ENCODE results near the gene ZMYND19.
A peak's percentile ranks its signal among the peaks of the same experiment; 100 is the strongest.
"Not testable (repeated sequence)": the region's sequence is repeated elsewhere in the genome, so short reads cannot be mapped to it uniquely, and the experiment has no call there.

Gene ZMYND19

DNA sequence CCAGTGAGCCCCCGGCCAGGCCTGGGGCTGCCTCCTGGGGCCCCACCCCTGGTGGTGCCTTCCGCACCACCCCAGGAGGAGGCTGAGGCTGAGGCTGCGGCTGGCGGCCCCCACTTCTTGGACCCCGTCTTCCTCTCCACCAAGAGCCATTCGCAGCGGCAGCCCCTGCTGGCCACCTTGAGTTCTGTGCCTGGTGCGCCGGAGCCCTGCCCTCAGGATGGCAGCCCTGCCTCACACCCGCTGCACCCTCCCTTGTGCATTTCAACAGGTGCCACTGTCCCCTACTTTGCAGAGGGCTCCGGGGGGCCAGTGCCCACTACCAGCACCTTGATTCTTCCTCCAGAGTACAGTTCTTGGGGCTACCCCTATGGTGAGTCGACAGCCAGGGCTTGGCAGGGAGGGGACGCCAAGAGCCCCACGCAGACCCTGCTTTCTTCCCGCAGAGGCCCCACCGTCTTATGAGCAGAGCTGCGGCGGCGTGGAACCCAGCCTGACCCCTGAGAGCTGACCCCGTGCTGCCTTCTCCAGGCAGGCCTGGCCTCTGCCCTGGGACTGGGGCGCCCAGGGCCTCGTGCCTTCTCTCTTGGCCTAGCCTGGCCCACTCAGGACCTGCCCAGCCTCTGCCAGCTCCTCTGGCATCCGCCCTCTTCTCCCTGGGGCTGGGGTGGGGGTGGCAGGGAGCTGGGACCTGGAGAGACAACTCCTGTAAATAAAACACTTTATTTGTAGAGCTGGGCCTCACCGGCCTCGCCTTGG lies 24.5 kb upstream of the ZMYND19 start:
- DNase-seq (ENCODE audit: low read depth): no peak

DNA sequence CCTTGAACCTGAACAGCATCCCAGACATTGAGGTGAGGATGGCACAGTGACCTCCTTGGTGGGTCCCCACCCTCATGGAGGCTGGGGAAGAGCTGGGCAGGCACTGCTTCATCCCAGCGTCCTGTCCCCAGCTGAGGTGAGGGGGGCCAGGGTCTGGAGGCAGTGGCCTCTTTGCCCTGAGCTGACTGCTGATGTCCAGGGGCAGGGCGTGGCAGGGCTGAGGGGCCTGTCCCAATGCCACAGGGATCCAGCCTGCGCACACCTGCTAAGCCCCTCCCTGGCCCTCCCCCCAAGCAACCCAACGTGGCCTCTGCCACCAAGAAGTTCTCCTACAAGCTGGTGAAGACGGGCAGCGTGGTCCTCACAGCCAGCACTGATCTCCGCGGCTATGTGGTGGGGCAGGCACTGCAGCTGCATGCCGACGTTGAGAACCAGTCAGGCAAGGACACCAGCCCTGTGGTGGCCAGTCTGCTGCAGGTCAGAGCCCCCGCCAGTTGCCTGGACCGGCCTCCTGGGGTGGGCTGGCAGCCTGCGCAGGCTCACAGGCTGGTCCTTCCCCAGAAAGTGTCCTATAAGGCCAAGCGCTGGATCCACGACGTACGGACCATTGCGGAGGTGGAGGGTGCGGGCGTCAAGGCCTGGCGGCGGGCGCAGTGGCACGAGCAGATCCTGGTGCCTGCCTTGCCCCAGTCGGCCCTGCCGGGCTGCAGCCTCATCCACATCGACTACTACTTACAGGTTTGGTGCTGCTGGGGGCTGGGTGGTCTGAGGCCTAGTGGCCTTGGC lies 23.6 kb upstream of the ZMYND19 start:
- no peak for DNase-seq (ENCODE audit: low read depth)

DNA sequence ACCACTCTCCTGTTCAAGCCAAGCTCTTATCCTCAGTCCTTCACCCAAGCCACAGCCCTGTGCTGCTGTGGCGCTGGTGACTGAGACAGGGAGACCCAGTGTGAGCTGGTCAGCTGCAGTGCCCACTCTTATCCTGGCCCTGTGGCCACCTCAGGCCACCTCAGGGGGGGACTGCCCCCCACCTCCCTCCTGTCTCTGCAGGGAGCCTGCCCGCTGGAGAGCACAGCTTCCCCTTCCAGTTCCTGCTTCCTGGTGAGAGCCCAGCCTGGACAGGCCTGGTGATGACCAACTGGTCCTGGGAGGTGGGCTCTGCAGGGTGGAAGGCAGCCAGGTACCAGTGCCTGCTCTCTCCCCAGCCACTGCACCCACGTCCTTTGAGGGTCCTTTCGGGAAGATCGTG lies 22.9 kb upstream of the ZMYND19 start:
- no peak for DNase-seq (ENCODE audit: low read depth)

DNA sequence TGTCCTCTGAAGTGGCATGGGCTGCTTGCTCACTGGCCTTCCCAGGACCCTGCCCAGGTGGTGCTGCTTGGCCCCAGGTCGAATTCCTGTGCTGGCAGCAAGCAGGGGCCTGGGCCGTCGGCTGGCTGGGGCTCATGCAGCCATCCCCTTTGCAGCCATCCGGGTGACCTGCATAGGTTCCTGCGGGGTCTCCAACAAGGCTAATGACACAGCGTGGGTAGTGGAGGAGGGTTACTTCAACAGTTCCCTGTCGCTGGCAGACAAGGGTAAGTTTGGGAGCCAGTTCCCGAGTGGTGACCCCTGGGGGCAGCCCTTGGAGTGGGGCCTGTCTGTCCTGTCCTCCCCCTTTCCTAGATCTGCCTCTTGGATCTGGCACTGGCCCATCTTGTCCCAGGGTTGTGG lies 22.4 kb upstream of the ZMYND19 start:
- no peak for DNase-seq (ENCODE audit: low read depth)

DNA sequence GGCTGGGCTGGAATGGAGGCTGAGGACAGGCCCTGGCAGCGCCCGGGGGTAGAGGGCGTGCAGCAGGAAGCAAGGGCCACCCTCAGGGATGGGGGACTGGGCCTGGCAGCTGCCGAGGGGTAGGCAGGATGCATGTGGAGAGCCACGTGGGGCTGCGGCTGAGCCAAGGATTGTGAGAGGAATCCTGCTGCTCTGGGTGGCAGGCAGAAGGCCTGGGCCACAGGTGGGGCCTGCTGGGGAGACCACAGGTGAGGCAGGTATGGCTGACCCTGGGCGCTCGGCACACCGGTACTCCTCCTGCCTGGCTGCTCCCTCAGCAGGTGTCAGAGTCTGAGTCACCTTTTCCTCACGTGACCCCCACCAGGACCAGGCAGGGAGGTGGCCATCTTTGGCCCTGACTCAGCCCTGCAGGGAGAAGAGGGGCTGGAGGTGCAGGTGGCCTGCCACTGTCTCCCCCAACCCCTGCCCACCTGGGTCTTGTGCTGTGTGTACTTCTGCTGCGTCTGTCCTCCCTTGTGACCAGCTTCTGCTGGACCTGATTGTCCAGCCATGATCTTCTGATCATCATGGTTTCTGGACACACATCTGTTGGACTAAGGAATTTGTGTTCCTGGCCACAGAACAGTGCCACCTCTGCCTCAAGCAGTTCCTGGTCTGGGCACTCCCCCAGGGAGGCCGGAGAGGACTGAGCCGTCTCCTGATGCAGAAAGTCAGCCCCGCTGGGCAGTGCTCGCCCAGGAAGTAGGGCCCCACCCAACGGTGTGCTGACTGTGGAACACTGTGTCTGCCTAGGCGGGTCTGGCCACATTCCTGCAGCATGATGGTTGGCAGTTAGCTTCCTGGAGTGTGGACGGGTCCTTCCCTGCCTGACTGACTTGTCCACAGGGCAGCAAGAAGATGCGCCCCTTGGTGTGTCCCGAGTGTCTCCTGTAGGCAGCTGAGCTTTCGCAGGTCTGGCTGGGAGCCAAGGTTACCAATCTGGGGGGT lies 21.6 kb upstream of the ZMYND19 start:
- peak; percentile 46 for DNase-seq (ENCODE audit: low read depth)

DNA sequence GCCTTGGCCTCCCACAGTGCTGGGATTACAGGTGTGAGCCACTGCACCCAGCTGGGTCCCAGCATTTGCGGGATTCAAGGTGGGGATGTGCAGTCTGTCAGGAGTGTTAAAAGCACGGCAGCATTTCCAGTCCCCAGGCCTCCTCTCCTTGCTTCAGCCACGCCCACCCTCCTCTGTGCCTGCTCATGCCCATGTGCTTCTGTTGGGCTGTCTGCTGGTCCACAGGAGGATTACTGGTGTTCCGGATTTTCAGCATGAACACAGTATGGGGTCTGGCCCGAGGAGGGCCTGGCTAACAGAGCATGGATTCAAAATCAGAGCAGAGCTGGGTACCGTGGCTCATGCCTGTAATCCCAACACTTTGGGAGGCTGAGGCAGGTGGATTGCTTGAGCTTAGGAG lies 20.6 kb upstream of the ZMYND19 start:
- DNase-seq (ENCODE audit: low read depth): no peak

DNA sequence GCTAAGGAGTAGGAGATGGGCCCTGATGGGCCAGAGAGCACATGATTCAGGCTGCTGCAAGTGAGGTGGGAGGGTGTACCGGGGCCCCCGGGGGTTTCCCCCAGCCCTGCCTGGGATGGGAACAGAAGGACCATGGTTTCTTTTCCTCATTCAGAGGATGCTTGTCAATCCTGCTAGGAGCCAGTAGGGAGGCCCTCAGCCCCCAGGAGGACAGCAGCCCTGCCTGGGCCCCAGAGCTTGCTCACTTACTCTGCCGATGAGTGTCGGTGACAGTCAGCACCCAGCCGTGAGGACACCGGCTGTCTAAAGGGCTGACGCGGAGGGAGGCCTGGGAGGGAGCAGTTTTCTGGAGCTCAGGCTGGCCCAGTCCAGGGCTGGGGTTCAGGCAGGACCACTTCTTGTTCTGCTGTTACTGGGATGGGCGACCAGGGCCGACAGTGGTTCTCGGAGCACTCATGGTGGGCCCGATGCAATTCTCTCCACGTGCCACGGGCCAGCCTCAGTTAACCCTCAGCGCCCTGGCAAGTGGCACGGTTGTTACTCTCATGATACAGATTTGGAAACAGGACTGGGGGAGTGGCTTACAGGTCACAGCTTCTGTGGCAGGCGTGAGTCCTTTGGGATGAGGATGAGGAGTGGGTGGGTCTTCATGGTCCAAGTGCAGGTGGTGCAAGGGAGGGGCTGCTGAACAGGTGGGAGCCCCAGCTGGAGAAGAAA lies 17.0 kb upstream of the ZMYND19 start:
- no peak for DNase-seq (ENCODE audit: low read depth)

GRCh38 chr9:137606734-137607138 lies 16.4 kb upstream of the ZMYND19 start:
- DNase-seq (ENCODE audit: low read depth): no peak

DNA sequence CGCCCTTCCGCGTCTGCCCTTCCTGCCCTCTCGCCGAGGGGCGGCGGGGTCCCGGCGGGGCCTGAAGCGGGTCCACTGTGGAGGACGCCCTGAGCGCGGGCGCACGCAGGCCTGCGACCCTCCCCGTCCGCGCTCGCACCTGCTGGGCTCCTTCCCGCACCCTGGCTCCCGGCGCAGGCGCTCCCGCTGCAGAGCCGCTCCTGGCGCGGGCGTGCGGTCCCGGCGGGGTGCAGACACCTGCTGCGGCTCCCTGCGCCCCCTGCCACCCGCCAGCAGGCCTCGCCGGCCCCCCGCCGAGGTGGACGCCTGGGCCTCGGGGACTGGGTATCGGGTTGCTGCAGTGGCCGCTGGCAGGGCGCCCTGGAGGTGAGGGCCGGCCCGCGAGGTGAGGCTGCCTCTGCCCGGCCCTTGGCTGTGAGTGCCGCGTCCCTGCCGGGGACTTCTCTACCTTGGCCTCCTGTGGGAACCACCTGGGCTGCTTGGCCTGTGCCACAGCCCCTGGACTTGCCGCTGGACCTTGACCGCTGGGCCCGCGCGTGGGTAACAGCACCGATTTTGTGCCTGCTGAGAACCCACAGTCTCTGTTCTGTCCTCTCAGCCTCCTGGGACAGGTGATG lies 15.8 kb upstream of the ZMYND19 start:
- DNase-seq (ENCODE audit: low read depth): no peak

- peak; percentile 87 for DNase-seq (ENCODE audit: low read depth)
Measured at GRCh38 chr9:137605121-137606004, 15.1 kb upstream of the ZMYND19 start, which contains the start of gene ARRDC1. Gene ARRDC1 (plus strand): TSS chr9:137605686. CDS start chr9:137605718, 32 bp downstream.

GRCh38 chr9:137604345-137605086 lies 14.2 kb upstream of the ZMYND19 start:
- no peak for DNase-seq (ENCODE audit: low read depth)

DNA sequence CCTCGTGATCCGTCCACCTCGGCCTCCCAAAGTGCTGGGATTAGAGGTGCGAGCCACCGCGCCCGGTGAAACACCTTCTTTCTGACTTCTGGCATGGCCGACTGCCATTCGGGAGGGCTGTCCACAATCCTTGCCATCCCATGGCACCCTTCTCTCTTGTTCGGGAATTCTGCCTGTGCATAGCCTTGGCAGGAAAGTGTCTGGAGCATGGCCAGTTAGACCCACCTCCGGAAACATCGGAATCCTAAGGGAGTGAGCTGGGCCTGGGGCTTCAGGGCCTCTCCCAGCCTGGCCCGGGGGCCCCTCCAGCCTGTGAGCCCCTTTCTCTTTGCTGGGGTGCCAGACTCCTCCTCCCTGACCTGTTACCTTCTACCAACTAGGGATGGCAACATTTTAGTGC lies 13.6 kb upstream of the ZMYND19 start:
- DNase-seq (ENCODE audit: low read depth): no peak

GRCh38 chr9:137602661-137603060 lies 12.3 kb upstream of the ZMYND19 start:
- no peak for DNase-seq (ENCODE audit: low read depth)

DNA sequence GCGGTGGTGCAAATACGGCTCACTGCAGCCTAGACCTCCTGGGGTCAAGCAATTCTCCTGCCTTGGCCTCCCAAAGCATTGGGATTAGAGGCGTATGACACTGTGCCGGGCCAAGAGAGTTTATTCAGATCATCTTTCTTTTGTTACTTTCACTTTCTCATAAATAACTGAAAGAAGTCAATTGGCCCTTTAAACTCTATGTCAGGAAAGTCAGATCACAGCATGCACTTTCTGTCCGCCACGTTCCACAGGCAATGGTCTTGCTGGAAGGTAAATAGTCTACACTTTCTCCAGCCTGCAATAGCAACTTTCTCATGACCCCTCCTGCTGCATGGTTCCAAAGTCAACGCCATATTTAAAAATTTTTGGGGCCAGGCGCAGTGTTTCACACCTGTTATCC lies 8.6 kb upstream of the ZMYND19 start:
- DNase-seq (ENCODE audit: low read depth): no peak

DNA sequence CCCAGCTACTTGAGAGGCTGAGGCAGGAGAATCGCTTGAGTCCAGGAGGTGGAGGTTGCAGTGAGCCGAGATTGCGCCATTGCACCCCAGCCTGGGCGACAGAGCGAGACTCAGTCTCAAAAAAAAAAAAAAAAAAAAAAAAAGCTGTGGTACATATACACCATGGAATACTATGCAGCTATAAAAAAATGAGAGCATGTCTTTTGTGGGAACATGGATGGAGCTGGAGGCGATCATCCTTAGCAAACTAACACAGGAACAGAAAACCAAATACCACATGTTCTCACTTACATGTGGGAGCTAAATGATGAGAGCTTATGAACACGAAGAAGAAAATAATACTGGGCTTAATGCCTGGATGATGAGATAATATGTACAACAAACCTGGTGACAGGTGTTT lies 6.3 kb upstream of the ZMYND19 start:
- DNase-seq (ENCODE audit: low read depth): not testable (repeated sequence)

DNA sequence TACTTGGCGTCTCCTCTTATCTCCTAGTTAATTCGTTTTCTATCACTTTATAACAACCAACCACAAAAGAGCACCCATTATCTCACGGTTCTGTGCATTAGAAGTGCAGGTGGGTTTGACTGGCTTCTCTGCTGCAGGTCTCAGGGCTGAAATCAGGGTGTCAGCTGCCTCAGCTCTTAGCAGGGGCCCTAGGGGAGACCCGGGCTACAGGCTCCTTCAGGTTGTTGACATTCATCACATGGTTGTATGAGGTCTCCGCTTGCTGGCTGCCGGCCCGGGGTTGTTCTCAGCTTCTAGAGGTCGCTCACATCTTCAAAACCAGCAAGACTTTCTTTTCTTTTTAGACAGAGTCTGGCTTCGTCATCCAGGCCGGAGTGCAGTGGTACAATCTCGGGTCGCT lies 2.9 kb upstream of the ZMYND19 start:
- no peak for DNase-seq (ENCODE audit: low read depth)

DNA sequence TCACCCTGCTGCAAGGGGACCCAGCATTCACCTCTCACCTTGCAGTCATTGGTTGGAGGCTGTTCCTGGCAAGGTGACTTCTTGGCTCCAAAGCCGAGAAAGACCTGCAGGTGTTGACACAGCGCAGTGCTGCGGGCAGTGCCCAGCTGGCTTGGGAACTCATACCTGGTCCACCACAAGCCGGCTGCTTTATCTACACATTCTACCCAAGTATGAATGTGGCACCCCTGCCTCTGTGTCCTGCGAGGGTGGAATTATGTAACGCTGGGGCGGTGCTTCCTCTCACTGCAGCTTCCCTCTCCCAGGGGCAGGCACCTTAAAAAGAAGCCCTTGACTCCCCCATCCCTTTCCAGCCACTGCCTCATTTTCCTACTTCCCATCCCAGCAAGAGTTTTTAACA lies 2.5 kb upstream of the ZMYND19 start:
- DNase-seq (ENCODE audit: low read depth): no peak

DNA sequence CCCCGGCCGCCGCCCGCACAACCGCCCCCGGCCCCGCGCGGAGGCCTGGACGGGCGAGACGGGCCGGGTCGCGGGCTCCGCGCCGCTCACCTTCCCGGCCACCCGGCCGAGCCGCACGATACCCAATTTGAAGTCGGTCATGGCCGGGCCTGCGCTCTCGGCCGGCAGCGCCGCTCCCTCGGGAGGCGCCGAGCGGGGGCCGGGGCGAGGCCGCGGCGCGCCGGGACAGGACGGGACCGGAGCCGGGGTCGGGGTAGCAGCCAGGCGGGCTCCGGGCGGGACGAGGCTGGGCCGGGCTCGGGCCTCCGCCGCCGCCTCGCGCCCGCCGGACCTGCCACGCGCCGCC lies 216 bp downstream of the ZMYND19 start:
- no peak for DNase-seq (ENCODE audit: low read depth)

GRCh38 chr9:137589441-137590122 lies 730 bp downstream of the ZMYND19 start:
- no peak for DNase-seq (ENCODE audit: low read depth)

Data from fibroblast of gingiva (primary cell).